Left ventricle myocardium inferior (tissue), 1 donor: ENCODE data around the gene TENM3. TPM values are rescaled to one million over a fixed set of nuclear protein-coding genes. Genes with fewer than 3 reads are reported as not detected.

ENCODE experiments used
- DNase-seq: peaks from one replicate; pipeline ENCODE4 v3.0.0-alpha.2; 2020
- H3K27ac ChIP-seq: fragments of 200-600 bp; replicated peaks from 2 replicates; pipeline ENCODE4 v1.8.0; 2021
- H3K27me3 ChIP-seq: fragments of 200-600 bp; 2 replicates; pipeline ENCODE4 v1.8.0; 2021; ENCODE audit warnings: low read depth
- H3K36me3 ChIP-seq: fragments of 200-600 bp; 2 replicates; pipeline ENCODE4 v1.8.0; 2021
- H3K4me1 ChIP-seq: fragments of 200-600 bp; 2 replicates; pipeline ENCODE4 v1.8.0; 2021
- H3K4me3 ChIP-seq: fragments of 200-600 bp; 2 replicates; pipeline ENCODE4 v1.8.0; 2021; ENCODE audit warnings: mild to moderate bottlenecking, moderate library complexity
- H3K9me3 ChIP-seq: fragments of 200-600 bp; replicated peaks from 2 replicates; pipeline ENCODE4 v1.8.0; 2021
- intact Hi-C: fragments of 100-400 bp; cut with micrococcal nuclease; formaldehyde crosslinking; loops from one replicate; pipeline ENCODE4 v1.11.0; 2022
- total RNA-seq: library from RNA; stranded (reverse); fragmentation: NEBNext Ultra II Directional; extraction: Animal tissue kit (Norgen Biotek cat#: 25700); gene quantifications from one replicate; pipeline ENCODE4 v1.2.1, GENCODE V29; 2021
- TF ChIP-seq, protein P1 (sequence below): fragments of 200-600 bp; IDR thresholded peaks from 2 replicates; pipeline ENCODE4 v1.8.0; 2021; ENCODE audit warnings: antibody characterized with exemption, mild to moderate bottlenecking, borderline replicate concordance
- donor health status: DM: no; HTN: yes; CAD: no; lungs with severe emphysema.

The TENM3 gene
- total RNA-seq, 1 donor from 2014 or later, result 1.5 TPM

DNA sequence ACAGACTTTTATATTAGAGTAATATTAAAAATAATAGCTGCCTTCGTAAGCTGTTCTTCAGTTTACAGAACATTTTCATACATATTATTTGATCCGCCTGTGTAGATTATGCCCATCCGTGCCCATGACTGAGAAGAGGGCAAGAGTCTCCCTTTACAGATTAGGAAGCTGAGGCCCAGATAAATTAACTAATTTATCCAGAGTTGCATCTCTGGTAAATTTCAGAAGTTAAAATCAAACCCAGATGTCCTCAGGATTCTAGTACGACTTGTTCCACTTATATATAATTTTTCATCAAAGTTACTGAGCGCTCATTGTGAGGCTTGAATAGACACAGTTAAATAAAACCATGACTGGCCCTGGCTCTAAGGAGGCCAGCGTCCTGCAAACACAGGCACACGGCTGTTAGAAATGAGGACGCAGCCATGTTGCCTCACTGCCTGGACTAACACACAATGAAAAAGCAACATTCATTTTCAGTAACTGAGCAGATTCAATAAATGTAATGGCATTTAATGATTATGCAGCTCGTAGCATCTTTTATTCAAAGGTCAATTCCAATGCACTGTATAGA, 148.0 kb downstream of the TENM3 start:
- Histone ChIP-seq H3K27ac (no peak overlapping the region), H3K9me3 (no peaks in the 10 kb centered on the region), H3K27me3 (no peaks in the 10 kb centered on the region), H3K36me3 (no peaks in the 10 kb centered on the region), H3K4me1 (no peaks in the 10 kb centered on the region), H3K4me3 (no peak overlapping the region)
- DNase-seq, result no peak
- intact Hi-C loops, result no loop called here
- TF ChIP-seq, protein P1, sequence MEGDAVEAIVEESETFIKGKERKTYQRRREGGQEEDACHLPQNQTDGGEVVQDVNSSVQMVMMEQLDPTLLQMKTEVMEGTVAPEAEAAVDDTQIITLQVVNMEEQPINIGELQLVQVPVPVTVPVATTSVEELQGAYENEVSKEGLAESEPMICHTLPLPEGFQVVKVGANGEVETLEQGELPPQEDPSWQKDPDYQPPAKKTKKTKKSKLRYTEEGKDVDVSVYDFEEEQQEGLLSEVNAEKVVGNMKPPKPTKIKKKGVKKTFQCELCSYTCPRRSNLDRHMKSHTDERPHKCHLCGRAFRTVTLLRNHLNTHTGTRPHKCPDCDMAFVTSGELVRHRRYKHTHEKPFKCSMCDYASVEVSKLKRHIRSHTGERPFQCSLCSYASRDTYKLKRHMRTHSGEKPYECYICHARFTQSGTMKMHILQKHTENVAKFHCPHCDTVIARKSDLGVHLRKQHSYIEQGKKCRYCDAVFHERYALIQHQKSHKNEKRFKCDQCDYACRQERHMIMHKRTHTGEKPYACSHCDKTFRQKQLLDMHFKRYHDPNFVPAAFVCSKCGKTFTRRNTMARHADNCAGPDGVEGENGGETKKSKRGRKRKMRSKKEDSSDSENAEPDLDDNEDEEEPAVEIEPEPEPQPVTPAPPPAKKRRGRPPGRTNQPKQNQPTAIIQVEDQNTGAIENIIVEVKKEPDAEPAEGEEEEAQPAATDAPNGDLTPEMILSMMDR, result no peak

- intact Hi-C loops, result no loop called here
- H3K9me3 ChIP-seq, result no peaks in the 10 kb centered on the region
- TF ChIP-seq, protein P1, result no peak
Measured at GRCh38 chr4:182394181-182394580, 151.0 kb downstream of the TENM3 start.

GRCh38 chr4:182400081-182400480, 156.9 kb downstream of the TENM3 start:
- H3K36me3 ChIP-seq, result no peaks in the 10 kb centered on the region
- no peaks in the 10 kb centered on the region for H3K9me3 ChIP-seq
- no peak overlapping the region for H3K27ac ChIP-seq
- no peaks in the 10 kb centered on the region for H3K4me1 ChIP-seq
- TF ChIP-seq, protein P1, result no peak
- peaks cover 7% of the 10 kb centered on the region for H3K27me3 ChIP-seq
- H3K4me3 ChIP-seq, result no peak overlapping the region
- intact Hi-C loops, result no loop called here
- no peak for DNase-seq

More at GRCh38 chr4:182394181-182394580, 151.0 kb downstream of the TENM3 start:
- no peaks in the 10 kb centered on the region for H3K36me3 ChIP-seq
- peaks cover 7% of the 10 kb centered on the region for H3K27me3 ChIP-seq
- H3K27ac ChIP-seq, result no peak overlapping the region
- no peak for DNase-seq
- no peak overlapping the region for H3K4me3 ChIP-seq
- no peaks in the 10 kb centered on the region for H3K4me1 ChIP-seq

DNA sequence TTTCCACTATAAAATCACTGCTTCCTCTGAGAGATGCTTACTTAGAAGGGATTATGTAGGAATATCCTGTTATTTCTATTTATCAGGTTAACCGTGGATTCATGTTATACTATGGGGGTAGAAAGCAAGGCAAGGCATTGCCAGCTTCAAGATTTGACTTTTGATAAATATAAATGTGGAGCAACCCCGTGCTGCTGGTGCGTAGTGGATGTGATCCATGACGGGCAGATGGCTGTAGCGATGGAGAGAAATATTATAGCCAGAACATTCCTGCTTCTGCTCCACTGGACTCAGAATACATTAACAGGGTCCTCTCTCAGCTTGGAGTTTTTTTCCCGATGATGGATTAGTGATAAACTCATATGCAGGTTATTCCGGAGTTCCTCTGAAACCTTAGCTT, 157.6 kb downstream of the TENM3 start:
- no peak for DNase-seq
- Histone ChIP-seq H3K27me3 (peaks cover 11% of the 10 kb centered on the region), H3K9me3 (no peaks in the 10 kb centered on the region), H3K36me3 (no peaks in the 10 kb centered on the region), H3K27ac (no peak overlapping the region), H3K4me3 (no peak overlapping the region), H3K4me1 (no peaks in the 10 kb centered on the region)
- intact Hi-C loops, result no loop called here
- TF ChIP-seq, protein P1, result no peak

DNA sequence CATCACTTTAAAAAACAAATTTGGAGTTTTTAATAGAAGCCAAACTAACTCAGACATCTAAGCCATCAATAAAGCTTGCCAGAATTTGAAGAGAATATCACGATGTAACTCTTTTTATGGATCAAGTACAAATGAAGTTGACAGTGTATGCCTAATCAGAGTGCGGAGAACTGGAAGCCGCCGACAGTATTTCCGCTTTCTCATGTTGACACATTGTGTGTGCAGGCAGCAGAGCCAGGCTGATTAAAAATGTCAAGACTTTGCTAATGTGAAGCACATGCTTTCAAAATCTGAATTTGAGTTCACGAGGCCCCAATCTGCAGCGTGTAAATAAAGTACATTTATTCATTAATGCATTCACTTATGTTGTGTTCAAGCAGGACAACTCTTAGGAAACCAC, 161.2 kb downstream of the TENM3 start:
- H3K36me3 ChIP-seq, result no peaks in the 10 kb centered on the region
- DNase-seq, result no peak
- no peak overlapping the region for H3K4me3 ChIP-seq
- peaks cover 9% of the 10 kb centered on the region for H3K27me3 ChIP-seq
- no peaks in the 10 kb centered on the region for H3K4me1 ChIP-seq
- intact Hi-C loops, result no loop called here
- H3K9me3 ChIP-seq, result no peaks in the 10 kb centered on the region
- H3K27ac ChIP-seq, result no peak overlapping the region
- TF ChIP-seq, protein P1, result no peak
